GM12878 (cell line): ENCODE data around the gene HDDC3. TPM values are rescaled to one million over a fixed set of nuclear protein-coding genes. Genes with fewer than 3 reads are reported as not detected.

Experiments
- ATAC-seq: fragments of 200-7000 bp; cut with Tn5 transposase; 3 replicates; pipeline ENCODE4 v1.9.1; 2020; ENCODE audit warnings: mild to moderate bottlenecking, moderate library complexity
- BruUV-seq: library from RNA; stranded (reverse); fragments of 400-500 nt; replicated peaks from 2 replicates; lab custom pipeline; 2021; lab: Mats Ljungman, UMichigan
- CTCF ChIA-PET: fragments of 300-600 bp; sonication (Branson Sonifier 250); formaldehyde crosslinking; extraction: SDS; loops from one replicate; lab custom pipeline; 2021; ENCODE audit warnings: inconsistent platforms; lab: Yijun Ruan, JAX
- POLR2A ChIA-PET: fragments of 350-600 bp; formaldehyde crosslinking; extraction: SDS; loops from one replicate; lab custom pipeline; 2021; ENCODE audit warnings: inconsistent platforms; lab: Charles Lee
- RAD21 ChIA-PET: fragments of 300-600 bp; sonication (Branson Sonifier 250); formaldehyde crosslinking; loops from one replicate; lab custom pipeline; 2023; ENCODE audit warnings: antibody characterized with exemption; ENCODE audit not compliant: unreplicated experiment; lab: Charles Lee
- SMC1A ChIA-PET: fragments of 300-600 bp; sonication (Branson Sonifier 250); formaldehyde crosslinking; loops from one replicate; lab custom pipeline; 2023; ENCODE audit not compliant: unreplicated experiment, uncharacterized antibody; lab: Charles Lee
- DNase-seq: peaks from one replicate; pipeline ENCODE4 v3.0.0-alpha.2; 2011; ENCODE audit warnings: low read depth, low spot score
- FAIRE-seq: peaks from 3 replicates; lab custom pipeline; 2011; peaks lifted over from hg19 to GRCh38; lab: Jason Lieb, UNC
- H2AFZ ChIP-seq: 2 replicates; pipeline ENCODE4 v1.6.0; 2011; ENCODE audit warnings: low read depth, low read length, control low read depth; ENCODE audit not compliant: control insufficient read depth
- H3K27ac ChIP-seq: 2 replicates; pipeline ENCODE4 v1.5.1; 2011; ENCODE audit warnings: control low read depth; ENCODE audit not compliant: control insufficient read depth, insufficient read depth
- H3K27me3 ChIP-seq, 2 experiments: replicated peaks in 1 of 2; 2 replicates each; pipeline versions ENCODE4 v1.6.0 to v1.6.1; 2011; ENCODE audit warnings: low read length in 1 of 2; ENCODE audit not compliant: control insufficient read depth in 2 of 2, insufficient read depth in 2 of 2
- H3K36me3 ChIP-seq, 2 experiments: 2 replicates each; pipeline ENCODE4 v1.5.1; 2011; ENCODE audit warnings: low read length in 1 of 2; ENCODE audit not compliant: control insufficient read depth in 2 of 2, insufficient read depth in 2 of 2
- H3K4me1 ChIP-seq: 2 replicates; pipeline ENCODE4 v1.6.1; 2011; ENCODE audit warnings: mild to moderate bottlenecking, low read length, moderate library complexity, mixed read lengths; ENCODE audit not compliant: control insufficient read depth, insufficient read depth
- H3K4me2 ChIP-seq: 2 replicates; pipeline ENCODE4 v1.6.0; 2011; ENCODE audit warnings: control low read depth; ENCODE audit not compliant: control insufficient read depth, insufficient read depth
- H3K4me3 ChIP-seq: fragments of 200-600 bp; sonication (generic); 2 replicates; pipeline ENCODE4 v1.5.1; 2016
- H3K79me2 ChIP-seq: 2 replicates; pipeline ENCODE4 v1.6.0; 2011; ENCODE audit warnings: low read length; ENCODE audit not compliant: control insufficient read depth, insufficient read depth
- H3K9ac ChIP-seq: 2 replicates; pipeline ENCODE4 v1.8.0; 2011; ENCODE audit warnings: low read length, control low read depth, mixed read lengths; ENCODE audit not compliant: control insufficient read depth, insufficient read depth
- H3K9me3 ChIP-seq: replicated peaks from 3 replicates; pipeline ENCODE4 v1.5.1; 2011; ENCODE audit warnings: mild to moderate bottlenecking, low read length; ENCODE audit not compliant: control insufficient read depth, insufficient read depth
- H4K20me1 ChIP-seq: 2 replicates; pipeline ENCODE4 v1.6.0; 2011; ENCODE audit not compliant: control insufficient read depth, insufficient read depth
- EZH2 ChIP-seq: IDR thresholded peaks from 2 replicates; pipeline ENCODE4 v1.6.1; 2012; ENCODE audit warnings: low read depth, mild to moderate bottlenecking, control low read depth, inconsistent platforms, low read length, borderline replicate concordance; ENCODE audit not compliant: control insufficient read depth
- JUNB ChIP-seq: IDR thresholded peaks from 2 replicates; pipeline ENCODE4 v1.6.1; 2016; ENCODE audit warnings: antibody characterized with exemption, mild to moderate bottlenecking
- PML ChIP-seq: IDR thresholded peaks from 2 replicates; pipeline ENCODE4 v1.6.1; 2012; ENCODE audit warnings: low read length, inconsistent platforms
- RUNX3 ChIP-seq: IDR thresholded peaks from 2 replicates; pipeline ENCODE4 v1.6.1; 2012; ENCODE audit warnings: low read length, inconsistent platforms
- SP1 ChIP-seq: IDR thresholded peaks from one replicate; pipeline ENCODE4 v1.6.1; 2011; ENCODE audit warnings: low read depth, low read length
- ZNF622 ChIP-seq: fragments of 450-650 bp; IDR thresholded peaks from 2 replicates; pipeline ENCODE4 v1.6.1; 2017; ENCODE audit warnings: mild to moderate bottlenecking, inconsistent platforms
- WGBS: methylation state at CpG from one replicate; pipeline ENCODE4 v1.1.6; 2016; ENCODE audit warnings: low lambda C conversion rate; ENCODE audit not compliant: insufficient replicate concordance, insufficient coverage; ENCODE audit errors: missing lambda C conversion rate; 5-methylcytosine and 5-hydroxymethylcytosine counted together
- in situ Hi-C: fragments of 300-500 bp; cut with MboI; formaldehyde crosslinking; loops from 9 replicates; pipeline ENCODE4 v1.14.3; 2018; ENCODE audit warnings: mixed read lengths
- intact Hi-C: fragments of 100-400 bp; cut with micrococcal nuclease; formaldehyde crosslinking; loops from one replicate; pipeline ENCODE4 v1.14.2; 2022; ENCODE audit not compliant: unreplicated experiment
- polyA plus RNA-seq, 11 experiments: library from polyadenylated mRNA; depleted of rRNA in 4 of 11; unstranded in 6 of 11; stranded (reverse) in 5 of 11; fragments of >200 nt; fragmentation: Nextera tagmentation in 4 of 11; fragmentation: Illumina TruSeq in 1 of 11; extraction: Ambion mirVana in 4 of 11; extraction: Trizol in 1 of 11; gene quantifications; 1 replicate in 1 of 11; 2 replicates in 10 of 11; pipeline versions ENCODE4 v1.2.1 to v1.2.3, GENCODE V29; 2011 to 2016; ENCODE audit warnings: inconsistent platforms in 2 of 11, missing spikeins in 2 of 11, low read depth in 1 of 11
- total RNA-seq, 4 experiments: library from RNA; depleted of rRNA in 3 of 4; stranded (reverse); fragments of >200 nt in 3 of 4; fragmentation: Illumina TruSeq in 1 of 4; extraction: Trizol in 1 of 4; gene quantifications; 2 replicates each; pipeline versions ENCODE4 v1.2.1 to v1.2.3, GENCODE V29; 2013 to 2021
- TF ChIP-seq, protein P1 (sequence below): fragments of 450-650 bp; IDR thresholded peaks from 2 replicates; pipeline ENCODE4 v1.6.1; 2017; ENCODE audit warnings: mild to moderate bottlenecking, low read depth, inconsistent platforms; ENCODE audit not compliant: poor library complexity, severe bottlenecking

HDDC3 gene
- total and polyA plus RNA-seq, 10 of the 15 experiments (the other 5 are each of a cell fraction or from before 2014, with no cell fraction given): 5.6 to 39.5 (median 23.0) TPM

DNA sequence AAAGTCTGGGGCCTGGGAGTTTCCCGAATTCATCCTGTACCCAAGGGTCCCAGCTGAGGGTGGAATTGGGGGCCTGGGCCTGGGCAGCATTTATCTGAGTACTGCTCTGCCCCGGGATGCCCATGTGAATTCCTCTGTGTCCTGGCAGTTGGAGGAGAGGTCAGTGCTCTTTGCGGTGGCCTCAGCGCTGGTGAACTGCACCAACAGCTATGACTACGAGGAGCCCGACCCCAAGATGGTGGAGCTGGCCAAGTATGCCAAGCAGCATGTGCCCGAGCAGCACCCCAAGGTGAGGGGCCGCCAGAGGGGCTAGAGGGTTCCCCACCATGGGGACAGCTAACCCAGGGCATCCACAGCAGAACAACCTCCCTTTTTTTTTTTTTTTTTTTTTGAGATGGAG is 16.2 kb upstream of the HDDC3 start:
- ChIA-PET RAD21 (no interaction called here), CTCF (no interaction called here), POLR2A (interaction anchor here (0.6 to 1.4 kb wide), 3 partner anchors 8 to 30 kb away, joined by 3 to 5 read pairs (median 4); no protein-coding TSS in a partner anchor), SMC1A (interaction anchor here (0.8 kb wide), 1 partner anchor 10 kb away, joined by 3 read pairs; no protein-coding TSS in a partner anchor)
- no TSS peak for BruUV-seq
- FAIRE-seq (no peak), ATAC-seq (no peak), DNase-seq (no peak)
- no peak overlapping the region for H3K9ac ChIP-seq
- no peaks in the 10 kb centered on the region for H4K20me1 ChIP-seq
- H3K9me3 ChIP-seq: no peaks in the 10 kb centered on the region
- WGBS: 97% methylated on average over 8 of the region's 8 CpGs
- H3K4me3 ChIP-seq: no peak overlapping the region
- no peaks in the 10 kb centered on the region for H3K27me3 ChIP-seq
- H3K36me3 ChIP-seq: peaks cover 23 to 31% of the 10 kb centered on the region in 2 experiments
- H3K79me2 ChIP-seq: no peaks in the 10 kb centered on the region
- TF ChIP-seq SP1 (no peak), PML (no peak), ZNF622 (no peak), RUNX3 (no peak)
- no peaks in the 10 kb centered on the region for H3K4me1 ChIP-seq
- no peak overlapping the region for H3K27ac ChIP-seq
- H2AFZ ChIP-seq: no peak overlapping the region
- in situ Hi-C loops: no loop called here
- H3K4me2 ChIP-seq: no peak overlapping the region
- intact Hi-C loops: no loop called here

DNA sequence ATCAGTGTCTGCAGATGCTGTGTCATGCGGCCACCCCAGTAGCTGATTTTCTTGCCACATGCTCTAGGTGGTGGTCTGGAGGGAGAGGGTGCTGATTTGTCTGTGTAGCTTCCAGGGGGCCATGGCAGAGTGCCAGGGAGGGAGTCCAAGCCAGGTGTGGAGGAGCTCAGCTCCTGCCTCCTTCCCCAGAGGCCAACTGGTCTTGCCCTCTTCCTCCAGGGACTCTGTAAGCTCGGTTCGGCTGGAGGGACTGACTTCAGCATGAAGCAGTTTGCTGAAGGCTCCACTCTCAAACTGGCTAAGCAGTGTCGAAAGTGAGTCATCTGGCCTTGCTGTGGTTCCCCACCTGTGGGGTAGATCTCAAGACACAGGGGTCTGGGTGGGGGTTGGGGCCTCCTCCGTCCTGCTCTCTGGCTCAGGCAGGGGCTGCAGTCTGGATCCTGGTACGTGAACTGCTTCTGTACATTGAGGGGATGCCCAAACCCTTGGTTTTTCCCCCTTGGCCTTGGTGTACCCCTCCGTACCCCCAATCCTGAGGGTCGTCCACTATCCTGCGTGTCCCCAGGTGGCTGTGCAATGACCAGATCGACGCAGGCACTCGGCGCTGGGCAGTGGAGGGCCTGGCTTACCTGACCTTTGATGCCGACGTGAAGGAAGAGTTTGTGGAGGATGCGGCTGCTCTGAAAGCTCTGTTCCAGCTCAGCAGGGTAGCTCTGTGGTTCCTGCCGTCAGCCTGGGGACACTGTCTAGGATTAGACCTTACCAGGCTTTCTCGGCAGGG is 15.4 kb upstream of the HDDC3 start:
- BruUV-seq: no TSS peak
- in situ Hi-C loops: no loop called here
- POLR2A ChIA-PET: interaction anchor here (0.6 to 0.7 kb wide), 2 partner anchors 7 to 31 kb away, joined by 4 to 5 read pairs; no protein-coding TSS in a partner anchor

More for the DNA sequence above, 15.4 kb upstream of the HDDC3 start:
- Histone ChIP-seq H2AFZ (no peak overlapping the region), H3K4me1 (no peaks in the 10 kb centered on the region)
- TF ChIP-seq ZNF622: no peak
- no peak for TF ChIP-seq JUNB
- TF ChIP-seq EZH2: no peak
- TF ChIP-seq, protein P1, sequence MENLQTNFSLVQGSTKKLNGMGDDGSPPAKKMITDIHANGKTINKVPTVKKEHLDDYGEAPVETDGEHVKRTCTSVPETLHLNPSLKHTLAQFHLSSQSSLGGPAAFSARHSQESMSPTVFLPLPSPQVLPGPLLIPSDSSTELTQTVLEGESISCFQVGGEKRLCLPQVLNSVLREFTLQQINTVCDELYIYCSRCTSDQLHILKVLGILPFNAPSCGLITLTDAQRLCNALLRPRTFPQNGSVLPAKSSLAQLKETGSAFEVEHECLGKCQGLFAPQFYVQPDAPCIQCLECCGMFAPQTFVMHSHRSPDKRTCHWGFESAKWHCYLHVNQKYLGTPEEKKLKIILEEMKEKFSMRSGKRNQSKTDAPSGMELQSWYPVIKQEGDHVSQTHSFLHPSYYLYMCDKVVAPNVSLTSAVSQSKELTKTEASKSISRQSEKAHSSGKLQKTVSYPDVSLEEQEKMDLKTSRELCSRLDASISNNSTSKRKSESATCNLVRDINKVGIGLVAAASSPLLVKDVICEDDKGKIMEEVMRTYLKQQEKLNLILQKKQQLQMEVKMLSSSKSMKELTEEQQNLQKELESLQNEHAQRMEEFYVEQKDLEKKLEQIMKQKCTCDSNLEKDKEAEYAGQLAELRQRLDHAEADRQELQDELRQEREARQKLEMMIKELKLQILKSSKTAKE: no peak
- TF ChIP-seq, all 136 proteins: peak for 0
- intact Hi-C loops: no loop called here
- ChIA-PET SMC1A (no interaction called here), CTCF (interaction anchor here (0.5 kb wide), 1 partner anchor 56 kb away, joined by 3 read pairs; no protein-coding TSS in a partner anchor), RAD21 (no interaction called here)
- no peaks in the 10 kb centered on the region for H4K20me1 ChIP-seq
- peaks cover 18 to 28% of the 10 kb centered on the region in 2 experiments for H3K36me3 ChIP-seq
- DNase-seq (no peak), ATAC-seq (no peak), FAIRE-seq (no peak)
- WGBS: 81% methylated on average over 18 of the region's 18 CpGs
- no peak overlapping the region for H3K4me3 ChIP-seq
- H3K79me2 ChIP-seq: no peaks in the 10 kb centered on the region
- H3K27me3 ChIP-seq: no peaks in the 10 kb centered on the region
- no peak overlapping the region for H3K27ac ChIP-seq
- H3K9ac ChIP-seq: no peak overlapping the region
- no peaks in the 10 kb centered on the region for H3K9me3 ChIP-seq
- no peak overlapping the region for H3K4me2 ChIP-seq
